IPS DF 19.7 (cell line): ENCODE data around the gene HOXA5.

Source experiments
- DNase-seq: peaks from one replicate; pipeline ENCODE4 v3.0.0-alpha.2; 2013; ENCODE audit warnings: low read depth, low spot score

HOXA5 gene

GRCh38 chr7:27160145-27160545 lies 16.7 kb upstream of the HOXA5 start:
- DNase-seq = no peak

GRCh38 chr7:27159266-27160144 lies 16.0 kb upstream of the HOXA5 start:
- DNase-seq = no peak

- no peak for DNase-seq
Measured at GRCh38 chr7:27158436-27159265, 15.2 kb upstream of the HOXA5 start.

GRCh38 chr7:27157702-27158431 lies 14.4 kb upstream of the HOXA5 start:
- DNase-seq = no peak

GRCh38 chr7:27156916-27157701 lies 13.6 kb upstream of the HOXA5 start:
- no peak for DNase-seq

GRCh38 chr7:27156508-27156898 lies 13.0 kb upstream of the HOXA5 start, which contains the start of gene HOXA7:
Gene HOXA7 (minus strand): TSS chr7:27156675. CDS start chr7:27156545, 130 bp downstream.
- DNase-seq = no peak

GRCh38 chr7:27155816-27156507 lies 12.5 kb upstream of the HOXA5 start:
- no peak for DNase-seq

- DNase-seq = no peak
Measured at GRCh38 chr7:27154901-27155815, 11.7 kb upstream of the HOXA5 start.

- no peak for DNase-seq
Measured at GRCh38 chr7:27154369-27154768, 10.9 kb upstream of the HOXA5 start.

- no peak for DNase-seq
Measured at GRCh38 chr7:27153526-27153925, 10.0 kb upstream of the HOXA5 start.

- DNase-seq = no peak
Measured at GRCh38 chr7:27152816-27153442, 9.4 kb upstream of the HOXA5 start.

GRCh38 chr7:27151931-27152815 lies 8.7 kb upstream of the HOXA5 start, which contains the start of gene HOXA3:
Gene HOXA3 (minus strand): TSS chr7:27152583. CDS start chr7:27110640, 41,943 bp downstream.
- no peak for DNase-seq

- DNase-seq = no peak
Measured at GRCh38 chr7:27151341-27151930, 8.0 kb upstream of the HOXA5 start.

- DNase-seq = no peak
Measured at GRCh38 chr7:27150568-27151340, 7.3 kb upstream of the HOXA5 start.

GRCh38 chr7:27149842-27150567 lies 6.5 kb upstream of the HOXA5 start:
- no peak for DNase-seq
